Left forelimb (tissue), 1 donor: ENCODE results near the gene CPA3.

Experiments used
- DNase-seq: peaks from one replicate; pipeline ENCODE4 v3.0.0-alpha.2; 2018; ENCODE audit warnings: low spot score

CPA3 gene

DNA sequence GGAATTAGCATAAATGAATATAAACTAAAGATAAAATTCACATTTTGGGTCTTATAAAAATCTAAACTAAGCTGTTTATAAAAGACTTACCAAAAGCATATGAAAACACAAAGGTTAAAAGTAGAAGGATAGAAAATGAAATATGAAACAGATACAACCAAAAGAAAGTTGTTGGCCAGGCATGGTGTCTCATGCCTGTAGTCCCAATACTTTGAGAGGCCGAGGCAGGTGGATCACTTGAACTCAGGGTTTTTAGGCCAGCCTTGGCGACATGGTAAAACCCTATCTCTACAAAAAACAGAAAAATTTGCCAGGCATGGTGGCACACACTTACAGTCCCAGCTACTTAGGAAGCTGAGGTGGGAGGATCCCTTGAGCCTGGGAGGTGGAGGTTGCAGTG is 51.0 kb downstream of the CPA3 start:
- no peak for DNase-seq

DNA sequence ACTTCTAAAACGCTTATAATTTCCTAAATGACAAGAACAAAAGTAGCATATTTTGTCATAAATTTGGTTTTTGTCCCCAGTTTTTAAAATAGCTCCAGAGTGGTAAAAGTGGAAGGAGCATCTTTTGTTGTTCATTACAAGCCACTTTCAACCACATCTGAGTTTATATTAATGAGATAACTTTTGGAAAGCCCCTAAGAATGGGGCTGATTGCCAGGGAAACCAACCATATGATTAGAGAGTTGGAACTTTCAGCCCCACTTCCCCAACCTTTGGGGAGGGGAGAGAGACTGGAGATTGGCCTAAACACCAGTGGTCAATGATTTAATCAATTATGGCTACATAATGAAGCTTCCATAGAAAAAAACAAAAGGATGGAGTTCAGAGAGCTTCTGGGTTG is 57.4 kb downstream of the CPA3 start:
- DNase-seq = no peak

DNA sequence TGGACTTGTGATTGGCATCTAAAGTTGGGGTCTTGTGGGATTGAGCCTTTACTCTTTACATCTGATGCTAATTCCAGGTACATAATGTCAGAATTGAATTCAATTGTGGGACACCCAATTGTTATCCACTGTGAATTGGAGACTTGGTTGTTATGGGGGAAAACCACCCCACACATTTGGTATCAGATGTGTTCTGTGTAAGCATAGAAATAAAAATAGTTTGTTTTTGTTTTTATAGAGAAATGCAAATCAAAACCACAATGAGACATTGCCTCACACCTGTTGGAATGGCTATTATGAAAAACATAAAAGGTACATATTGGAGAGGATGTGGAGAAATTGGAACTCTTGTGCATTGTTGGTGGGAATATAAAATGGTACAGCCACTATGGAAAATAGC is 58.5 kb downstream of the CPA3 start:
- DNase-seq = no peak

DNA sequence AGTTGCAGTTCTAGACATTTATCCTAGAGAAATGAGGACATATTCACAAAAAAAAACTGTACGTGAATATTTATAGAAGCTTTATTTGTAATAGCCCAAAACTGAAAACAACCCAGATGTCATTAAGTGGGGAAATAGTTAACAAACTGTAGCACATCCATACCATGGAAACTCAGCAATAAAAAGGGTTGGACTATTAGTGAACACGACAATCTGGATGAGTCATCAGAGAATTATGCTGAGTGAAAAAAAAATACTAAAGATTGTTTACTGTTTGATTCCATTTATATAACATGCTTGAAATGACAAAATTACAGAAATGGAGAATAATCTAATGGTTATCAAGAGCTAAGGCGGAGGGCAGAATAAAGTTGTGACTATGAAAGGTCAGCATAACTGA is 59.5 kb downstream of the CPA3 start:
- no peak for DNase-seq

DNA sequence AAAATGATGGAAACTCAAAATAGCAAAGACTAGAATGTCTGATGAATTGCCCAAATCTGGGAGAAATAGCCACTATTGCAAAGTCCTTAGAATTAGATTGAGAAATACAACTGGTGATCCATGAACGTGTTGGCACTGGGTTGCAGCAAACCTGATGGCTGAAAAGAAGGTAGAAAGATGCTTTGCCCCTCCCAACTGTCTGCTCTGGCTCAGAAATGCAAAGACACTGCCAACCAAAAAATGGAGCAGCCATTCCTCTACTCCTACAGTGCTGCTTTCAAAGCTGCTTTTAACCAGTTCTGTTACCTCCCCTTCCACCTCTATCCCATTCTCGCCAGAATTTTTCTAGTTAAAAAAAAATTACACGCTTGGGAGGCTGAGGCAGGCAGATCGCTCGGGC is 60.7 kb downstream of the CPA3 start:
- no peak for DNase-seq

DNA sequence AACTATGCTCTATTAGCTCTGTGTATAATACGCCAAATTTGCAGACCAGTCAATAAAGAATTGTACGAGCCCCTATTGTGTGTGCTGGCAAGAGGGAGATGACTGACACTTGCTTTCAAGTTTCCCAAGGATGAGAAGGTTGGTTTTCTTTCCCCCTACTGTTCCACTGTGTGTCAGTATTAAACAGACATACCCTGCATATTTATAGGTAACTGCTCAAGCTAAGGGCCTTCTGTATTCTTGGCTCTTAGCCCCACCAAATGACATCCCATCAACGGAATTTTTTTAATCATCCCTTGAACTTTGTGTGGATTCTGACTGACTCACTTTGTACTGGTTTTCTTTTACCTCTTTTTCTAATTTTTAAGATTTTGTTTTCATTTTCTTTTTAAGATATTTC is 65.7 kb downstream of the CPA3 start:
- no peak for DNase-seq

DNA sequence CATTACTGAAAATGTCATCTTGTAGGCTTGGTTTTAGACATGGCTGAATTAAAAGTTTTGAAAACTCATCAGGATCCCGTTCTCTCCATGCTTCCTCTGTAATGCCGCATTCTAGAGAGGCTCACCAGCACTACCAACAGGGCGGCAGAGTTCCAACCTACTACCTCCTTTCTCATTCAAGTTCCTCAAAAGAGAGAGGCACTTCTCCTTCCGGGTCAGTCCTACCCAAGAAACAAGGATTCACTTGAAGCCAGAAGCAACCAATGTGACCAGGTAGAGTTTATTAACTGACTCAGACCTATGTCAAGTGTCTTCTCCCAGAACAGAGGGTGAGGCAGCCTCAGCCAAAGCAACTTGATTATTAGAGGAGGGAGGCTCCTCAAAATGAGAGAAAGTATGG is 66.5 kb downstream of the CPA3 start:
- DNase-seq = no peak

DNA sequence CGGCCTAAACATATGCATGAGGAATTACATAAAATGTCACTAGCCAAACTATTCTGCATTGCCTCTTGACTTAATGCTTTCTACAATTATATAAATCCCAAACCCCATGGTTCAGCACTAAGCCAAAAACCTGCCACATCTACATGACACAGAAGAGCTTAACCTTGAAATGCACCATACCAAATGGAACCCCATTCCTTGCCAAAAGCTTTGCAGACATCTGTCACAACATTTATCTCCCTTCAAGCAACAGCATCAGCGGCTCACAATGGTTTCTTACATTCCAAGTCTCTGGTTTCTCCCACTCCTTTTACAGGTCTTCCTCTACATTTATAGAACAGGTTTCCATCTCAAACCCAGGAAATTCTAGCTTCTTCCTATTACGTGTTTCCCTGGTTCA is 67.9 kb downstream of the CPA3 start:
- no peak for DNase-seq

DNA sequence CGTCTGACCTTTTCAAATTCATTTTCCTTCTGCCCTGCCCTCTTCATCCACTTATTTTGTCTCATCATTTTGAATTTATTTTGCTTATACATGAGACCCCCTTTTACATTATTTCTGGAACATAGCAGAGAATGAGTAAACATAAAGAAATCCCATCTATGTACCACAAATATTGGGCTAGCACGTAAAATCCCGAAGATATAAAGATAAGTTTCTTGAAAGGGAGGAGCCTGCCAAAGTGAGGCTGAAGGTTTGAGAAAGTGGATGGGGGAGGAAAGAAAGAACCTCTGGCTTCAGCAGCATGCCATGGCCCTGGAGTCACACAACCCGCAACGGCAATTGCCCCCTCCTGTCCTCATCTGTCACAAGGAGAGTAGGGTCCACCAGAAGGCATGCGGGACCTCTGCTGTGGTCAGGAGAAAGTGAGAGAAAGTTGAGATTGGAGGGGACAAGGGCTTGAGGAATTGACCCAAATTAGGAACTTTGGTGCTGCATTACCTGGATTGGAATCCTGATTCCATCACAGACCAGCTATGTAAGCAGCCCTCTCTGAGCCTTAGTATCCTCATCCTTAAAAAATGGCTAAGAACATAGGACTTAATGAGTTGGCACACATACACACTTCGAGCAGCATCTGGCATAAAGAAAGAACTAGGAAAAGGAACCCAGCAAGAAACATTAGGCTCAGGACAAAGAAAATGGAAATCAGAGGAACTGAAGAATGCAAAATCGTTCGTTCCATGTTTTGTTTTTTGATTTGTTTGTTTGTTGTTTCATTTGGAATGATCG is 72.6 kb downstream of the CPA3 start:
- DNase-seq = no peak

DNA sequence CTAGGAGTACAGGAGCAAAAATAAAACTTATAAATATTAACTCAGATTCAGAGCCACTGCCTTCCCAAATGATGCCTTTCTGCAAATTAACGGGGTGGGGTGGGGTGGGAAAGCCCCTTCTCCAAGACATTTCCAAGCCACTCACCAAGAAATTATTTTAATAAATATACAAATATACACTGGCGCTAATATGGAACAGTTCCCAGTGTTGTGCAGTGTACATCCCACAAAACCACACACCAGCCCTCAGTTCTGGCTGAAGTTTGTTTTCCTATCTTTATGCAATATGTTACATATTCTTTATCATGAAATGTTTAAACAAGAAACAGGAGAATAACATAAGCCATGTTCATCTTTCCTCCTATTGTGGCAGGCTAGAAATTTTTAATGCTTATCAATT is 73.2 kb downstream of the CPA3 start:
- DNase-seq = no peak

DNA sequence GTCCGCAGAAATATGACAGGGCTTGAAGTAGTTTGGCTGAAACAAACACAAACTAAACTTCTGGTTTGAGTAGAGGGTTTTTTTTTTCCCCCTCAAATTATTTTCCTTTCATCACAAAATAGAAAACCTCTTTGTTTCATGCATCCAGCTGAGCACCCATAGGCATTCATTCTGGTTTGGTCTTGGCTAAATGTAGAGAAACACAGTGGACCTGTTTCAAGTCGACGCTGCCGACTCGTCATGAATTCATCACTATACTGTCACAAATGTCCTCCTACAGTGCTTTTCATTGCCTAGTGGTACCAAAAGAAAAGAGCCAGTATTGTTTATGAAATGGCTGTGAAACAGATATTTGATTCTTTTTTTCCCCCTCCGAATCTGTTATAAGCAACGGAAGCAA is 73.8 kb downstream of the CPA3 start:
- no peak for DNase-seq

DNA sequence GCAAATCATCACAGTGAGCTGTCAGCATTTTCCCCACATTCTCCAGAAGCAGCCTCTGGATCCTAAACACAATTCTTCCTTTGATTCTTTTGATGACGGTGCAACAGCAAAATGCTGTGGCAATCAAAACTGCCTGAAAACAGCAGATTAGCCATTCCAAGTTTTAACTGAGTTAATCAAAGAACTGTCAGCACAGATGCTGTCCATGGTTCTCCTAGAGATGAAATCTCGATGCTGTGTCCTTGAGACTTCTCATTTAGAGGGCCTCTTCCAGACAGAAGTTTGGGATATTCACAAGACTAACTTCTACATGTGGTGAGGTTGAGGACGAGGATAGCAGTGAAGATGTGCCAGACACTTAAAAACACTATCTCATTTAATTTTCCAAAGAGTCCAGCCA is 75.9 kb downstream of the CPA3 start:
- no peak for DNase-seq

DNA sequence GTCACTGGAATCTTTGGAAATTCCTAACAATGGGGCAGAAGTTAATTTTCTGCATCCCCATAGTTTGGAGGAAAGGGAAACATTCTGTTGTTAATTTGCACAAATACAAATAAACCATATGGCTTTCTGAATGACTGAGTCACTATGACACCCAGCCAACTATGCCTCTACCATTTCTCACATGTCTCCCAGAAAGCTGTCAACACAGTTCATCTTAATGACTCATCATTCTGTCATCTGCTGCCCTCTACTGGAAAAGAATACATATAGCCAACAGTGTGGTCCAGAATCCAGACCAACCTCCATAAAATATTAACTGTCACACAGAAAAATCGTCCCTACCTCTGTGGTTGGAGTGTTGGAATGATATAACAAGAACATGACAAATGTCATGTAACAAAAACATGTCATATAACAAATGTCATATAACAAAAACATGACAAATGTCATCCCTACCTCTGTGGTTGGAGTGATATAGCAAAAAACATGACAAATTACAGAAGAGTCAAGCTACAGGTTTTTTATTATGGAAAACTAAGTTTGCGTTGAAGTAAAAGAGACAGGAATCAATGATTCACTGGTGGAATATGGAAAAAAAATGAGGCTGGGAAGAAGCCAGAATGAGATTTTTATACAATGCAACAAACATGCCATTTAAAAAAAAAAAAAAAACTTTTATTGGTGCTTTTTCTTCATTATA is 78.6 kb downstream of the CPA3 start:
- DNase-seq = no peak

DNA sequence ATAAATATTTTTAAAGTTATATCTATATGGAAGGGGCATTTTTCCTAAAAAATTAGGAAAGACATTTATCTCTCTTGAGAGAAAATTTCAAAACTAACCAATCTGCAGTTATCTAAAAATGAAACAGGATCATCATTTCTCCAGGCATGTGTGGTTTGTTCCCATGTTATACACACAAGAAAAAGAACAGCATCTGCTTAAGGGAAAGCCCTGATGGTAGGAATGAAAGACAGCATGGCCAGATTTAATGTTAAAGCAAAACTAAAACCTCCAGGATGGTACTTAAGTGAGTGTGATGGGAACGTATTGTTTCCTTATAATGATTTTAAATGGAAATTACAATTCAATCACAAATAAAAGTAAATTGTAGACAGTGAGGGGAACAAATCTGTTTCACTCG is 80.0 kb downstream of the CPA3 start:
- no peak for DNase-seq
